ENCODE results near the gene HORMAD2. TPM values are rescaled to one million over a fixed set of nuclear protein-coding genes. Genes with fewer than 3 reads are reported as not detected.

The HORMAD2 gene
- total and polyA plus RNA-seq, 4 donors: 0.02 to 0.46 TPM; not detected in 2

- H3K9me3 ChIP-seq (ENCODE audit: control insufficient read depth in 4 of 4, insufficient read depth in 3 of 4, low read length in 3 of 4): no peaks in the 10 kb centered on the region
- WGBS, 2 donors: 83 to 94% methylated on average over 5 of the region's 5 CpGs
- ATAC-seq (ENCODE audit: insufficient read depth, low FRiP score) (no peak), DNase-seq (no peak)
- TF ChIP-seq, protein P1, sequence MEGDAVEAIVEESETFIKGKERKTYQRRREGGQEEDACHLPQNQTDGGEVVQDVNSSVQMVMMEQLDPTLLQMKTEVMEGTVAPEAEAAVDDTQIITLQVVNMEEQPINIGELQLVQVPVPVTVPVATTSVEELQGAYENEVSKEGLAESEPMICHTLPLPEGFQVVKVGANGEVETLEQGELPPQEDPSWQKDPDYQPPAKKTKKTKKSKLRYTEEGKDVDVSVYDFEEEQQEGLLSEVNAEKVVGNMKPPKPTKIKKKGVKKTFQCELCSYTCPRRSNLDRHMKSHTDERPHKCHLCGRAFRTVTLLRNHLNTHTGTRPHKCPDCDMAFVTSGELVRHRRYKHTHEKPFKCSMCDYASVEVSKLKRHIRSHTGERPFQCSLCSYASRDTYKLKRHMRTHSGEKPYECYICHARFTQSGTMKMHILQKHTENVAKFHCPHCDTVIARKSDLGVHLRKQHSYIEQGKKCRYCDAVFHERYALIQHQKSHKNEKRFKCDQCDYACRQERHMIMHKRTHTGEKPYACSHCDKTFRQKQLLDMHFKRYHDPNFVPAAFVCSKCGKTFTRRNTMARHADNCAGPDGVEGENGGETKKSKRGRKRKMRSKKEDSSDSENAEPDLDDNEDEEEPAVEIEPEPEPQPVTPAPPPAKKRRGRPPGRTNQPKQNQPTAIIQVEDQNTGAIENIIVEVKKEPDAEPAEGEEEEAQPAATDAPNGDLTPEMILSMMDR (IDR thresholded peaks at IDR 0.05; ENCODE audit: control extremely low read depth, extremely low read depth): no peak
- H3K9ac ChIP-seq (ENCODE audit: insufficient read depth in 1 of 2, low read length in 2 of 2): no peak overlapping the region
- H3K36me3 ChIP-seq (ENCODE audit: control insufficient read depth in 4 of 4, insufficient read depth in 4 of 4, low read length in 4 of 4): no peaks in the 10 kb centered on the region
- H3K4me1 ChIP-seq (ENCODE audit: control insufficient read depth in 5 of 5, insufficient read depth in 5 of 5, low read length in 5 of 5): peaks cover 0 to 47% (median 5%) of the 10 kb centered on the region in 5 donors
- no peaks in the 10 kb centered on the region for H3K27me3 ChIP-seq (ENCODE audit: control insufficient read depth in 3 of 3, insufficient read depth in 3 of 3, low read length in 2 of 3)
- H3K4me3 ChIP-seq: no peak overlapping the region
- no peak overlapping the region for H3K27ac ChIP-seq (ENCODE audit: low read depth in 1 of 2, low read length in 1 of 2)
Measured at GRCh38 chr22:30185129-30185528, 104.9 kb downstream of the HORMAD2 start.

- Histone ChIP-seq H3K4me3 (no peak overlapping the region), H3K4me1 (ENCODE audit: control insufficient read depth in 5 of 5, insufficient read depth in 5 of 5, low read length in 5 of 5) (peaks cover 0 to 47% (median 5%) of the 10 kb centered on the region in 5 donors), H3K27ac (ENCODE audit: low read depth in 1 of 2, low read length in 1 of 2) (no peak overlapping the region), H3K9ac (ENCODE audit: insufficient read depth in 1 of 2, low read length in 2 of 2) (no peak overlapping the region), H3K27me3 (ENCODE audit: control insufficient read depth in 3 of 3, insufficient read depth in 3 of 3, low read length in 2 of 3) (no peaks in the 10 kb centered on the region), H3K36me3 (ENCODE audit: control insufficient read depth in 4 of 4, insufficient read depth in 4 of 4, low read length in 4 of 4) (no peaks in the 10 kb centered on the region), H3K9me3 (ENCODE audit: control insufficient read depth in 4 of 4, insufficient read depth in 3 of 4, low read length in 3 of 4) (no peaks in the 10 kb centered on the region)
- ATAC-seq (ENCODE audit: insufficient read depth, low FRiP score): no peak
- TF ChIP-seq, protein P1 (IDR thresholded peaks at IDR 0.05; ENCODE audit: control extremely low read depth, extremely low read depth): no peak
- no peak for DNase-seq
Measured at GRCh38 chr22:30185549-30185948, 105.3 kb downstream of the HORMAD2 start.

DNA sequence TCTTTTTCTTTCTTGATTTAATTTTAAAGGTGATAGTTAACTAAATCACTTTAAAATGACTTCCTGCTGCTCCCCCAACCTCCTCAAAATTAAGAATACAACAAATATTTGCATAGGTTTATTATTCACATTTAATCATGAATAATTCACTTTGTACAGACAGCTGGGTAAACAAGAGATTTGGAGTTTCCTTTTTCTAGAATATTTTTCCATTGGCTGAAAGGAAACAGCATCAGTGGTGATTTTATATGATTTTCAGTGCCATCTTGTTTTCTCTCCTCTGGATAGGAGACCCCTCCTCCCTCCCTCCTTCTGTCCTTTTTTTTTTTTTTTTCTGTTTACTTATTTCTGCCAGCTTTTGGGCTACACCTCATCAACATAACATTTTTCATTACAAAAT lies 105.8 kb downstream of the HORMAD2 start:
- DNase-seq: peak in 1 of 3 donors; percentile 69
- Histone ChIP-seq H3K27ac (ENCODE audit: low read depth in 1 of 2, low read length in 1 of 2) (no peak overlapping the region), H3K27me3 (ENCODE audit: control insufficient read depth in 3 of 3, insufficient read depth in 3 of 3, low read length in 2 of 3) (no peaks in the 10 kb centered on the region), H3K9me3 (ENCODE audit: control insufficient read depth in 4 of 4, insufficient read depth in 3 of 4, low read length in 3 of 4) (no peaks in the 10 kb centered on the region), H3K36me3 (ENCODE audit: control insufficient read depth in 4 of 4, insufficient read depth in 4 of 4, low read length in 4 of 4) (no peaks in the 10 kb centered on the region), H3K4me3 (no peak overlapping the region), H3K4me1 (ENCODE audit: control insufficient read depth in 5 of 5, insufficient read depth in 5 of 5, low read length in 5 of 5) (peaks cover 0 to 51% (median 5%) of the 10 kb centered on the region in 5 donors), H3K9ac (ENCODE audit: insufficient read depth in 1 of 2, low read length in 2 of 2) (no peak overlapping the region)
- TF ChIP-seq, protein P1 (IDR thresholded peaks at IDR 0.05; ENCODE audit: control extremely low read depth, extremely low read depth): no peak
- ATAC-seq (ENCODE audit: insufficient read depth, low FRiP score): no peak

GRCh38 chr22:30186510-30186909 lies 106.2 kb downstream of the HORMAD2 start:
- peaks cover 0 to 49% (median 5%) of the 10 kb centered on the region in 5 donors for H3K4me1 ChIP-seq (ENCODE audit: control insufficient read depth in 5 of 5, insufficient read depth in 5 of 5, low read length in 5 of 5)
- H3K9me3 ChIP-seq (ENCODE audit: control insufficient read depth in 4 of 4, insufficient read depth in 3 of 4, low read length in 3 of 4): no peaks in the 10 kb centered on the region
- 40 to 57% methylated on average over 5 of the region's 5 CpGs for WGBS, 2 donors
- H3K4me3 ChIP-seq: no peak overlapping the region
- TF ChIP-seq, protein P1 (IDR thresholded peaks at IDR 0.05; ENCODE audit: control extremely low read depth, extremely low read depth): no peak
- no peaks in the 10 kb centered on the region for H3K27me3 ChIP-seq (ENCODE audit: control insufficient read depth in 3 of 3, insufficient read depth in 3 of 3, low read length in 2 of 3)
- no peak overlapping the region for H3K27ac ChIP-seq (ENCODE audit: low read depth in 1 of 2, low read length in 1 of 2)
- H3K36me3 ChIP-seq (ENCODE audit: control insufficient read depth in 4 of 4, insufficient read depth in 4 of 4, low read length in 4 of 4): no peaks in the 10 kb centered on the region
- peak in 2 of 3 donors; percentile 67 to 74 for DNase-seq
- no peak overlapping the region for H3K9ac ChIP-seq (ENCODE audit: insufficient read depth in 1 of 2, low read length in 2 of 2)
- no peak for ATAC-seq (ENCODE audit: insufficient read depth, low FRiP score)
